T-helper 1 cell (primary cell): ENCODE measurements around the gene SDSL.
A peak's percentile ranks its signal among the peaks of the same experiment; 100 is the strongest.

Experiments used
- DNase-seq, 5 donors: peaks; one replicate each; pipeline ENCODE4 v3.0.0-alpha.2; 2012 to 2020

SDSL gene

GRCh38 chr12:113452458-113452857, 30.3 kb downstream of the SDSL start:
- no peak for DNase-seq

- DNase-seq, result no peak
These were observed 31.1 kb downstream of the SDSL start for GRCh38 chr12:113453330-113453729.

GRCh38 chr12:113456199-113456598, 34.0 kb downstream of the SDSL start:
- DNase-seq, result no peak

- no peak for DNase-seq
These were observed 34.6 kb downstream of the SDSL start for GRCh38 chr12:113456761-113457160.

GRCh38 chr12:113457185-113457584, 35.0 kb downstream of the SDSL start:
- no peak for DNase-seq

GRCh38 chr12:113457710-113458109, 35.5 kb downstream of the SDSL start:
- DNase-seq, result no peak

GRCh38 chr12:113459981-113460380, 37.8 kb downstream of the SDSL start:
- DNase-seq, result no peak

GRCh38 chr12:113461666-113462065, 39.5 kb downstream of the SDSL start:
- no peak for DNase-seq

- peak in 4 of 5 donors; percentile 38 to 59 (median 48) for DNase-seq
These were observed 40.1 kb downstream of the SDSL start for GRCh38 chr12:113462117-113462774.

GRCh38 chr12:113462998-113463745, 41.0 kb downstream of the SDSL start:
- no peak for DNase-seq

- no peak for DNase-seq
These were observed 41.7 kb downstream of the SDSL start for GRCh38 chr12:113463746-113464451.

- DNase-seq, result no peak
These were observed 42.2 kb downstream of the SDSL start for GRCh38 chr12:113464452-113464775.

- no peak for DNase-seq
These were observed 42.9 kb downstream of the SDSL start for GRCh38 chr12:113464852-113465719.

GRCh38 chr12:113465808-113466453, 43.8 kb downstream of the SDSL start:
- DNase-seq, result no peak

GRCh38 chr12:113466454-113467141, 44.4 kb downstream of the SDSL start:
- DNase-seq, result no peak

- no peak for DNase-seq
These were observed 44.9 kb downstream of the SDSL start for GRCh38 chr12:113467142-113467501.

GRCh38 chr12:113467502-113468364, 45.6 kb downstream of the SDSL start:
- no peak for DNase-seq

- DNase-seq, result no peak
These were observed 46.4 kb downstream of the SDSL start for GRCh38 chr12:113468365-113469223.

GRCh38 chr12:113469224-113469948, 47.2 kb downstream of the SDSL start:
- DNase-seq, result no peak
